ENCODE data around the gene FAXDC2. TPM values are rescaled to one million over a fixed set of nuclear protein-coding genes. Genes with fewer than 3 reads are reported as not detected.

FAXDC2 gene
- total and polyA plus RNA-seq, 2 donors (not counting 1 experiment from before 2014, with no cell fraction given): 11.9 to 20.6 TPM

DNA sequence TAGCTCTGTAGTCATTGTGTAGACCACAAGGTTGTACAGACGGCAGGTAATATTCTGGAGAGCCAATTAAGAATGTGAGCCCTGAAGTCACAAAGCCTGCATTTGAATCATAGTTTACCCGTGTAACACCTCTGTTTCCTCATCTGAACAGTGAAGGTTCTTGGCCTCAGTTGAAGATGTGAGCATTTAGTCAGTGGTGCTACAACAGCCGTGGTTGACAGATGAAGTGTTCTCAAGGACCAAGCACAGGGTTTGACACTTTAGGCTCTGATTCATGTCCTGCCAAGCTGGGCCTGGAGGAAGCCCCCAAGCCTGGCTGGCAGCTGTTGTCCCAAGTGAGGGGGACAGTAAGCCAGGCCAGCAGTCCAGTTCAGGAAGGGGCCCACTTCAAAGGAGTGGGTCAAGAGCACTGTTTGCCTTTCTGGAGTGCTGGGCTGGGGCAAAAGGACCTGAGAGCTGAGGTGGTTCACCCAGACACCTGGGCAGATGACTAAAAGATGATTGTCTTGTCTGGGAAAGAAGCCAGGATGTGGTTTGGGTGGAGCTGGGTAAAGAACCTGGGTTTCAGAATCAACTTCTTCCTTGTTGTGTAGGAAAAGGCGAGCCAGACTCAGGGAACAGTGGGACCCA lies 20.7 kb downstream of the FAXDC2 start:
- H3K4me1 ChIP-seq (ENCODE audit: control insufficient read depth, extremely low read depth, insufficient read depth, low read length): peaks cover under 1% of the 10 kb centered on the region
- H3K27ac ChIP-seq (ENCODE audit: insufficient read depth, low read length): no peak overlapping the region
- DNase-seq (ENCODE audit: low read depth in 2 of 2): peak in 1 of 2 donors; percentile 38
- H3K79me2 ChIP-seq (ENCODE audit: control insufficient read depth, insufficient read depth, low read length): no peaks in the 10 kb centered on the region
- H2AFZ ChIP-seq (ENCODE audit: low read length): no peak overlapping the region
- H3K36me3 ChIP-seq (ENCODE audit: control insufficient read depth, insufficient read depth, low read length): peaks cover 7% of the 10 kb centered on the region
- no peaks in the 10 kb centered on the region for H3K9me3 ChIP-seq (ENCODE audit: control insufficient read depth, insufficient read depth, low read depth, low read length)
- no peak overlapping the region for H3K9ac ChIP-seq (ENCODE audit: insufficient read depth, low read length)
- H3K4me2 ChIP-seq (ENCODE audit: extremely low read depth, insufficient read depth, low read length): no peak overlapping the region
- no peaks in the 10 kb centered on the region for H4K20me1 ChIP-seq (ENCODE audit: control insufficient read depth, extremely low read depth, insufficient read depth, low read length)
- H3K27me3 ChIP-seq (ENCODE audit: control insufficient read depth, insufficient read depth, low read length): no peaks in the 10 kb centered on the region
- no peak overlapping the region for H3K4me3 ChIP-seq (replicated peaks in 1 of 4; ENCODE audit: control extremely low read depth in 1 of 4, insufficient read depth in 1 of 4, low read depth in 3 of 4, low read length in 4 of 4)
- TF ChIP-seq, protein P1, sequence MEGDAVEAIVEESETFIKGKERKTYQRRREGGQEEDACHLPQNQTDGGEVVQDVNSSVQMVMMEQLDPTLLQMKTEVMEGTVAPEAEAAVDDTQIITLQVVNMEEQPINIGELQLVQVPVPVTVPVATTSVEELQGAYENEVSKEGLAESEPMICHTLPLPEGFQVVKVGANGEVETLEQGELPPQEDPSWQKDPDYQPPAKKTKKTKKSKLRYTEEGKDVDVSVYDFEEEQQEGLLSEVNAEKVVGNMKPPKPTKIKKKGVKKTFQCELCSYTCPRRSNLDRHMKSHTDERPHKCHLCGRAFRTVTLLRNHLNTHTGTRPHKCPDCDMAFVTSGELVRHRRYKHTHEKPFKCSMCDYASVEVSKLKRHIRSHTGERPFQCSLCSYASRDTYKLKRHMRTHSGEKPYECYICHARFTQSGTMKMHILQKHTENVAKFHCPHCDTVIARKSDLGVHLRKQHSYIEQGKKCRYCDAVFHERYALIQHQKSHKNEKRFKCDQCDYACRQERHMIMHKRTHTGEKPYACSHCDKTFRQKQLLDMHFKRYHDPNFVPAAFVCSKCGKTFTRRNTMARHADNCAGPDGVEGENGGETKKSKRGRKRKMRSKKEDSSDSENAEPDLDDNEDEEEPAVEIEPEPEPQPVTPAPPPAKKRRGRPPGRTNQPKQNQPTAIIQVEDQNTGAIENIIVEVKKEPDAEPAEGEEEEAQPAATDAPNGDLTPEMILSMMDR (conservative IDR thresholded peaks at IDR 0.05 in 1 of 2, IDR thresholded peaks at IDR 0.05 in 1 of 2; ENCODE audit: low read depth in 1 of 2, low read length in 2 of 2): no peak
- no peak for TF ChIP-seq EZH2 (IDR thresholded peaks at IDR 0.05; ENCODE audit: low read length, missing control alignments)

- Histone ChIP-seq H3K27me3 (ENCODE audit: control insufficient read depth, insufficient read depth, low read length) (no peaks in the 10 kb centered on the region), H3K79me2 (ENCODE audit: control insufficient read depth, insufficient read depth, low read length) (no peaks in the 10 kb centered on the region), H3K4me2 (ENCODE audit: extremely low read depth, insufficient read depth, low read length) (no peak overlapping the region), H4K20me1 (ENCODE audit: control insufficient read depth, extremely low read depth, insufficient read depth, low read length) (no peaks in the 10 kb centered on the region), H3K4me1 (ENCODE audit: control insufficient read depth, extremely low read depth, insufficient read depth, low read length) (no peaks in the 10 kb centered on the region), H2AFZ (ENCODE audit: low read length) (no peak overlapping the region), H3K27ac (ENCODE audit: insufficient read depth, low read length) (no peak overlapping the region), H3K4me3 (replicated peaks in 1 of 4; ENCODE audit: control extremely low read depth in 1 of 4, insufficient read depth in 1 of 4, low read depth in 3 of 4, low read length in 4 of 4) (no peak overlapping the region), H3K9me3 (ENCODE audit: control insufficient read depth, insufficient read depth, low read depth, low read length) (no peaks in the 10 kb centered on the region), H3K9ac (ENCODE audit: insufficient read depth, low read length) (no peak overlapping the region), H3K36me3 (ENCODE audit: control insufficient read depth, insufficient read depth, low read length) (peaks cover 7% of the 10 kb centered on the region)
- TF ChIP-seq EZH2 (IDR thresholded peaks at IDR 0.05; ENCODE audit: low read length, missing control alignments): no peak
- TF ChIP-seq, protein P1 (conservative IDR thresholded peaks at IDR 0.05 in 1 of 2, IDR thresholded peaks at IDR 0.05 in 1 of 2; ENCODE audit: low read depth in 1 of 2, low read length in 2 of 2): no peak
- no peak for DNase-seq (ENCODE audit: low read depth in 2 of 2)
These were observed 21.2 kb downstream of the FAXDC2 start for GRCh38 chr5:154829181-154829588.

- no peak overlapping the region for H3K4me3 ChIP-seq (replicated peaks in 1 of 4; ENCODE audit: control extremely low read depth in 1 of 4, insufficient read depth in 1 of 4, low read depth in 3 of 4, low read length in 4 of 4)
- no peak overlapping the region for H3K4me2 ChIP-seq (ENCODE audit: extremely low read depth, insufficient read depth, low read length)
- DNase-seq (ENCODE audit: low read depth in 2 of 2): no peak
- H3K27me3 ChIP-seq (ENCODE audit: control insufficient read depth, insufficient read depth, low read length): no peaks in the 10 kb centered on the region
- TF ChIP-seq EZH2 (IDR thresholded peaks at IDR 0.05; ENCODE audit: low read length, missing control alignments): no peak
- TF ChIP-seq, protein P1 (conservative IDR thresholded peaks at IDR 0.05 in 1 of 2, IDR thresholded peaks at IDR 0.05 in 1 of 2; ENCODE audit: low read depth in 1 of 2, low read length in 2 of 2): no peak
- H3K9ac ChIP-seq (ENCODE audit: insufficient read depth, low read length): no peak overlapping the region
- no peaks in the 10 kb centered on the region for H3K4me1 ChIP-seq (ENCODE audit: control insufficient read depth, extremely low read depth, insufficient read depth, low read length)
- H3K9me3 ChIP-seq (ENCODE audit: control insufficient read depth, insufficient read depth, low read depth, low read length): no peaks in the 10 kb centered on the region
- H3K27ac ChIP-seq (ENCODE audit: insufficient read depth, low read length): no peak overlapping the region
- no peak overlapping the region for H2AFZ ChIP-seq (ENCODE audit: low read length)
- no peaks in the 10 kb centered on the region for H4K20me1 ChIP-seq (ENCODE audit: control insufficient read depth, extremely low read depth, insufficient read depth, low read length)
- H3K36me3 ChIP-seq (ENCODE audit: control insufficient read depth, insufficient read depth, low read length): peaks cover 11% of the 10 kb centered on the region
- H3K79me2 ChIP-seq (ENCODE audit: control insufficient read depth, insufficient read depth, low read length): no peaks in the 10 kb centered on the region
These were observed 26.3 kb downstream of the FAXDC2 start for GRCh38 chr5:154824070-154824469.

Measured in fibroblast of lung (primary cell).